ENCODE data around the gene ANG.

GRCh38 chr14:20684662-20685456, 3.7 kb upstream of the ANG start:
- TF ChIP-seq CTCF (conservative IDR thresholded peaks at IDR 0.05; ENCODE audit: low read depth, low read length) (no peak), EZH2 (IDR thresholded peaks at IDR 0.05; ENCODE audit: borderline replicate concordance, low read depth, low read length, poor library complexity, severe bottlenecking) (no peak)

Data from A673 (cell line).